ENCODE measurements around the gene RTL9. TPM values are rescaled to one million over a fixed set of nuclear protein-coding genes. Genes with fewer than 3 reads are reported as not detected.

RTL9 gene
- total RNA-seq (2012; rRNA removed), result 0.25 and 0.44 TPM in 2 replicates

DNA sequence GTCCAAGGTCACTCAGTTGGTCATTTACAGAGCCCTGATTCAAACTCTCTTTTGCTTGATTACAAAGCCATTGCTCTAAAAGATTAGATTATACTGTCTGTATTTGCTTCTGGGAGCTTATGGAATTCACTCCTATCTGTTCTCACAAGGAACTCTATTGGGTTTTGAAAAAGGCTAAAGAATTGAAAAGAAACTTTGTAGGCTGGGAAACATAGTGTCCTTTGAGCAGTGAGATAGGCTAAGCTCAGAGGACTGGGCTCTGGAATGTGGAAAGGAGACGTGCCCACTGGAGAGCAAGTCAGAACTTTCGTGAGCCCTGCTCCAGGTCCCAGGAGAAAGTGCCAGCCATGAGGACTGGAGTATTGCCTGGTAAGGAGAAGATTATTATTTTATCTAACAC, at the start of gene RTL9:
RTL9 (plus strand) TSS at position 301 of the 400 bp plus-strand sequence. CDS start 91,770 bp downstream, outside the sequence.
- Histone ChIP-seq H3K9me3 (replicated peaks; ENCODE audit: low read length) (no peaks in the 10 kb centered on the region), H3K4me2 (ENCODE audit: low read length) (no peak within 1 kb of the TSS), H3K27me3 (ENCODE audit: control insufficient read depth, insufficient read depth, low read length) (peaks cover 15% of the 10 kb centered on the region)

DNA sequence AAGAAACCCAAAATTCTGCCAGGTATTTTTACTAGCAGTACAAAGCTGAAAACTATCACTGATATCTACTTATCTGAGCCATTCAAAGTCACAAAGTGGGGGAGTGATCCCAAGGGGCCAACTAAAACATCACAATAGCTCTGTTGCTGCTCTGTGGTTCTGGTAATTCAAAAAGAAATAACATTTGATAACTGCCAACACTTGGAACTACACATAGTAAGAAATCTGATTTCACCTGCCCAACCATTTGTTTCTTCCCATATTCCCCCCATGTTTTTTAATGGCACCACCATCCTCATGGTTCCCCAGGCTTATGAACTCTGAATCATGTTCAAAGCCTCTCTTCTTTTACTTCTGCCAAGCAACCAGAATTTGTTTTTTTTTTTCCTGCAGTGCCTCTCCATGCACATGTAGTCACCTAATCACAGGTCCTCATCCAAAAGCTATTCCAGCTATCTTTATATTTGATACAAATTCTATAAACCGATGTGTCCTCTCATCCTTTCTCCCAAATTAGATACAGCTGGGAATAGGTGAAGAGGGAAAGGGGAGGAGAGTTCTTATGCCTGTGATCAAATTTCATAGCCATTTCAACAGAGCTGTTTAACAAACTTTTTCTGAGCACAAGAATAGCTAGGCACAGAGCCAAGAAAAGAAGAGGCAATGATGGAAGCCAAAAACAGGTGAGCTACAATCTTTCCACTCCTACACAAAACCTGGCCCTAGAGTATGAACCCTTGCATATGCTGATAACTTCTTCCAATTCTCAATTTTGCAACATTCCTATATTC, 48.5 kb upstream of the RTL9 start:
- no peaks in the 10 kb centered on the region for H3K9me3 ChIP-seq (replicated peaks; ENCODE audit: low read length)
- no peak overlapping the region for H3K4me2 ChIP-seq (ENCODE audit: low read length)
- H3K4me1 ChIP-seq (ENCODE audit: control insufficient read depth, insufficient read depth, low read length), result peaks cover 2% of the 10 kb centered on the region
- H3K9ac ChIP-seq (ENCODE audit: low read depth, low read length), result no peak overlapping the region
- no peaks in the 10 kb centered on the region for H3K36me3 ChIP-seq (ENCODE audit: insufficient read depth, low read length)
- no peaks in the 10 kb centered on the region for H3K27me3 ChIP-seq (ENCODE audit: control insufficient read depth, insufficient read depth, low read length)
- H3K4me3 ChIP-seq (ENCODE audit: low read length), result no peak overlapping the region

More for the DNA sequence above, at the start of gene RTL9:
- Histone ChIP-seq H3K4me3 (ENCODE audit: low read length) (no peak within 1 kb of the TSS), H3K9ac (ENCODE audit: low read depth, low read length) (no peak within 1 kb of the TSS), H3K4me1 (ENCODE audit: control insufficient read depth, insufficient read depth, low read length) (no peaks in the 10 kb centered on the region), H3K36me3 (ENCODE audit: insufficient read depth, low read length) (no peaks in the 10 kb centered on the region)

DNA sequence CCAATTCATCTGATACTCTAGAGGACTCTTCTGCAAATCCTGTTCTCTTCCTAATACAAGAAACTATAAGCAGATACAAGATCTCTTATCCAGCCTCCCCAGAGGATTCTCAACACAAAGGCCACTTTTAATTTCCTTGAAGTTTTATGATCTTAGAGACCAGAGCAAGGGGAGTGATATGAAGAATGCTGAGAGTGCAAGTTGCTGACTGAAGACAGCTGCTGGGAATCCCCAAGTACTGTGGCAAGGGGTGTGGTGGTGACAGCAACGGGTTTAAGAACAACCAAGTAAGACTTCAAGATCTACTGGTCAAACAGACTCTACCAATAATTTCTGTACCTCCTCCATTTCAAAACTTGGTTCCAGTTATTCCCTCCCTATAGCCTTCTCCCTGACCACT, 47.8 kb upstream of the RTL9 start:
- Histone ChIP-seq H3K9ac (ENCODE audit: low read depth, low read length) (no peak overlapping the region), H3K4me1 (ENCODE audit: control insufficient read depth, insufficient read depth, low read length) (peaks cover 4% of the 10 kb centered on the region), H3K4me2 (ENCODE audit: low read length) (no peak overlapping the region), H3K36me3 (ENCODE audit: insufficient read depth, low read length) (no peaks in the 10 kb centered on the region), H3K9me3 (replicated peaks; ENCODE audit: low read length) (no peaks in the 10 kb centered on the region), H3K4me3 (ENCODE audit: low read length) (no peak overlapping the region), H3K27me3 (ENCODE audit: control insufficient read depth, insufficient read depth, low read length) (no peaks in the 10 kb centered on the region)

DNA sequence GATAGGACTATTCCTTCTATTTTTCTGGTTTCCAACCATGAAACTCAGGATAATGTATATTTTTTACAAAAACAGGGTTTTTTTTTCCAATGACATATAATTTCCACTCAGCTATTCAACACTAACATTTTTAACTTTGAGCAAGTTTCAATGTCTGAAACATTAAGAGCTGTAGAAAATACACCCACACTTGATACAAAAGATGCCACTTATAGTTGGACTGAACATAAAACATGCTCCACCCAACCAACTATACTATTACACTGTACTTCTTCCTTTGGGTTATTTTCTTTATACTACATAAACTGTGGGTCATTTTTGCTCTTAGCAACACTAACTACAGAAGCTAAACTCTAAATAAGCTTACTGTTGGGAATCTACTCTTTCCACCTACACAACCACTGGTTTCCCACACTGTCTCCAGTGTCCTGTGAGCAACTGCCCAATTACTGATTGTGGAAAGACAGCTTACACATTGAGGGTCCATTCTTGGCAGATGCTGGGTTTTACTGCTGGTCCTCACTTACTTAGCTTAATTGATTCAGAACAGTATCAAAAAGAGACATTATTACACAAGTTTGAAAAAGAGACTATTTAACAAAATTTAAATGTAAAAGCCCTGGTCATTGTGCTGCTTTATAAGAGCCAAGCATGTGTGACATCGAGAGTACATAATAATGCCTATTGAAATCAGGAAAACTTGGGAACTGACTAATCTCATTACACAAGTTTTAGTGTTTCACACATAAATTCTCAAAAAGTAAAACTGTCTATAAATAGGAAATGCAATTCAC, 47.0 kb upstream of the RTL9 start:
- Histone ChIP-seq H3K4me3 (ENCODE audit: low read length) (no peak overlapping the region), H3K27me3 (ENCODE audit: control insufficient read depth, insufficient read depth, low read length) (no peaks in the 10 kb centered on the region), H3K9me3 (replicated peaks; ENCODE audit: low read length) (no peaks in the 10 kb centered on the region), H3K36me3 (ENCODE audit: insufficient read depth, low read length) (no peaks in the 10 kb centered on the region), H3K4me1 (ENCODE audit: control insufficient read depth, insufficient read depth, low read length) (peaks cover 4% of the 10 kb centered on the region), H3K4me2 (ENCODE audit: low read length) (no peak overlapping the region), H3K9ac (ENCODE audit: low read depth, low read length) (no peak overlapping the region)

DNA sequence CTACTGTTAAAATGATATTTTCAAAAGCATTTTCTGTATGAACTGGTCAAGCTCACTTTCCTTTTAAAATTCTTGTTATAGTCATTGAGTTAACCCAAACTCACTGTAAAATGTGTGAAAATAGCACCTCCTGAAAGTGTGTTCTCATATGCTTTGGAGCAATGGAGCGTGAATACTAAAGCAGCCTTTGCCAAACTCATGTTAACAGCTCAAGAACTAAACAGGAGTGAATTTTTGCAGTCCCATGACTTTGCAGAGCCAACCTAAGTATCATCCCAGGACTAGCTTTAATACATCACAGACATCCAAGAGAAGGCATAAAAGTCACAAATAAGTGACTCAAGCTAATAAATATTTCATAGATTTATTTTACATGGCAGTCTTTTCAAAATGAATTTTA, 43.1 kb upstream of the RTL9 start:
- Histone ChIP-seq H3K9me3 (replicated peaks; ENCODE audit: low read length) (no peaks in the 10 kb centered on the region), H3K4me1 (ENCODE audit: control insufficient read depth, insufficient read depth, low read length) (peaks cover 4% of the 10 kb centered on the region), H3K4me3 (ENCODE audit: low read length) (peak overlapping the region; percentile 86), H3K4me2 (ENCODE audit: low read length) (peak overlapping the region; percentile 94), H3K27me3 (ENCODE audit: control insufficient read depth, insufficient read depth, low read length) (no peaks in the 10 kb centered on the region), H3K36me3 (ENCODE audit: insufficient read depth, low read length) (no peaks in the 10 kb centered on the region), H3K9ac (ENCODE audit: low read depth, low read length) (peak overlapping the region; percentile 93)

DNA sequence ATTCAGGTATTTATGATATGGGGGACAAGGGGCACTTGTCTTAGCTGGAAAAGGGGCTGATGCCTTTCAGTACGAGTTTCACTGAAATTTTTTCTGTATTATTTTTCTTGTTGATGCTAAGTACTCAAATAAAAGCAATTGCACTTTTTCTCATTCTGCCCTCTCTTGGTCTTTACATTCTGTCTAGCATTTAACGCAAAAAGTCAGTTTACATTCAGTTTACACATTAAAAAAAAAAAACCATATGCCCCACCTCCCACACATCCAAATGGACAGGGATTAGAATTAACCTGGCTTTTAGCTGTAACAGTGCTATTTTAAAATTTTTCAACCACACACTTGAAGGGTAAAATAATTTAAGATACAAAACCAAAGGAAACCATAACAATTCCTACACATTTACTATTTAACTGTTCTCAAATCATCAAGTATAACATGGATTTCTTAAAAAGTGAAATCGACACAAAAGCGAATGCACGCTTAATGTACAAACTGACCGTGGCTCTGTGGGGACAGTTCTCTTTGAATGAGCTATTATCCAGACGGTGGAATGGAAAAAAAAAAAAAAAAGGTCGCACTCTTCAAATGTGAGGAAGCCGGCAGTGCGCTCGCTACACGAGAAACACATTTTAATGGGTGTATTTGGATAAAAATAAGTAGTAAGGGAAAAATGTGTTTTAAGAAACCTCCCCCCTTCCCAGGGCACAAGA, 42.1 kb upstream of the RTL9 start:
- Histone ChIP-seq H3K9me3 (replicated peaks; ENCODE audit: low read length) (no peaks in the 10 kb centered on the region), H3K4me2 (ENCODE audit: low read length) (peak overlapping the region; percentile 94), H3K9ac (ENCODE audit: low read depth, low read length) (peak overlapping the region; percentile 93), H3K4me3 (ENCODE audit: low read length) (peak overlapping the region; percentile 86), H3K36me3 (ENCODE audit: insufficient read depth, low read length) (no peaks in the 10 kb centered on the region), H3K27me3 (ENCODE audit: control insufficient read depth, insufficient read depth, low read length) (no peaks in the 10 kb centered on the region), H3K4me1 (ENCODE audit: control insufficient read depth, insufficient read depth, low read length) (peaks cover 4% of the 10 kb centered on the region)

DNA sequence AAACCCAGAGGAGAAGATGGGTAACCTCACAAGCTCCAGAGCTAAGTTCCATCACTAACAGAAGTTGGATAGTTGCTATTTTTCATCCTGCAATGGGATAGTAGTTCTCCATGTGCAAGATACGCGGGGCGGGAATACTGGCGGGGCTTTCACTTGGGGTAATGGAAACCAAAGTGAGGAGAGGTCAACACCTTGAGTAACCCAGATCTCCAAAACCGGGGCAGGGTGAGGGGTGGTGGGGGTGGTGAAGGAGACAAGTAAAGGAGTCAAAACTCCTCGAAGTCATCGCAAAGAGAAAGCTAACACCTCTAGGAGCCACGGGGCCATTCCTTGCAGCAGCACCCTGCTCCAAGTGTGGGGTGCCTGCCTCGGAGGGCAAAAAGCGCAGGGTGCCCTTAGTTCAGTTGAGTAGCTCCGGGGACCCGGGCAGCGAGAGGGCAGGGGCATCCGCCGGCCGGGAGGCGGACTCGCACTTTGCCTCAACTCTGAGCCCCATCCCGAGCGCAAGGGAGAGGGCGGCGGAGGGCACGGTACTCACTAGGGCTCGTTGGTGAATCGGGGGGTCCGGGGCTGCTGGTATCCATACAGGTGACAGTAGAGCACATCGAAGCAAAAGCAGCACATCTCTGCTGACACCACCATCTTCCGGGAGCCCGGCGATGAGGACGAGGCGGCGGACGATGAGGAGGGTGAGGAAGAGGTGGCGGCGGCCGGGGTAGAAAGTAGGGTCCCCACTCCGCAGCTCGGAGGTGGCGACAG, 41.4 kb upstream of the RTL9 start:
- peak overlapping the region; percentile 86 for H3K4me3 ChIP-seq (ENCODE audit: low read length)

DNA sequence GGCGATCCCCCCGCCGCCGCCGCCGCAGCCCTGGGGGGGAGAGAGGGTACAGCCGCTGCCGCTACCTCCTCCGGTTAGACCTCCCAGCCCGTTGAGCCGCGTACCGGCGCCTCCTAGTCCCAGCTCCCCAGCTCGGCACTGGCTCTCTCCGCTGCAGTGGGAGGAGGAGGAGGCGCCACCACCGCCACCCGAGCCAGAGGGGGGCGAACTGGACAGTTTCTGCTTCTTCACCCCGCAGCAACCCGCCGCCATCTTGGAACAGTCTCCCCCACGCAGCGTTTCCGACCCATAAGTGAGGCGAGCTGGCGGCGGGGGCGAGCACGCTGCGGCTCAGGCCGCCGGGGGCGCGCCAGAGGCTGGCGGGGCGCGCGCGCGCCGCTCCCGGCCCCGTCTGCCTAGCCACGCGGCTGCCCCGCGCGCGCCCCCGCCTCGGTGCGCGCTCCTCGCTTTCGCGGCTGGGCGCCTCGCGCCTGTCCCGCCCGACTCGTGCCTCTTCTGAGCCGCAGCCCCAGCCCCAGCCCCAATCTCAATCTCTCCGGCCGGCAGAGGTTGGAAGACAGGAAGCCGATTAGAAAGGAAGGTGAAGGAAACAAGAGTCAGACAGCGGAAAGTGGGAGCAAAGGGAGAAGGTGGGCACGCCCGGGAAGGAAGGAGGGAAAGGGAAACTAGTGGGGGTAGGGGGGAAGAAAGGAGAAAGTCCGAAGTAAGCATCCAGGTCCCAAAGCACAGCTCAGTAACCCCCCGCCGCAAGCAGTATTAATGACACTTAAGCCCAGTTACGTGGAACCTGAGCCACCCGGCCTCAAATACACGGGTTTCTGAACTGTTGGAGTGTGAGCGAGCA, 40.6 kb upstream of the RTL9 start, which contains the start of gene AMMECR1:
AMMECR1 (minus strand) TSS at position 266 of the 844 bp plus-strand sequence; CDS start at position 252, 14 bp downstream.
- peaks cover 2% of the 10 kb centered on the region for H3K27me3 ChIP-seq (ENCODE audit: control insufficient read depth, insufficient read depth, low read length)
- no peaks in the 10 kb centered on the region for H3K36me3 ChIP-seq (ENCODE audit: insufficient read depth, low read length)
- H3K9me3 ChIP-seq (replicated peaks; ENCODE audit: low read length), result no peaks in the 10 kb centered on the region
- H3K4me1 ChIP-seq (ENCODE audit: control insufficient read depth, insufficient read depth, low read length), result peaks cover 4% of the 10 kb centered on the region
- peak within 1 kb of the TSS; percentile 93 for H3K9ac ChIP-seq (ENCODE audit: low read depth, low read length)
- H3K4me3 ChIP-seq (ENCODE audit: low read length), result peak within 1 kb of the TSS; percentile 86
- H3K4me2 ChIP-seq (ENCODE audit: low read length), result peak within 1 kb of the TSS; percentile 94

More for the DNA sequence above, 41.4 kb upstream of the RTL9 start:
- Histone ChIP-seq H3K9ac (ENCODE audit: low read depth, low read length) (peak overlapping the region; percentile 93), H3K4me1 (ENCODE audit: control insufficient read depth, insufficient read depth, low read length) (peaks cover 4% of the 10 kb centered on the region), H3K27me3 (ENCODE audit: control insufficient read depth, insufficient read depth, low read length) (peaks cover 2% of the 10 kb centered on the region), H3K36me3 (ENCODE audit: insufficient read depth, low read length) (no peaks in the 10 kb centered on the region), H3K9me3 (replicated peaks; ENCODE audit: low read length) (no peaks in the 10 kb centered on the region), H3K4me2 (ENCODE audit: low read length) (peak overlapping the region; percentile 94)

DNA sequence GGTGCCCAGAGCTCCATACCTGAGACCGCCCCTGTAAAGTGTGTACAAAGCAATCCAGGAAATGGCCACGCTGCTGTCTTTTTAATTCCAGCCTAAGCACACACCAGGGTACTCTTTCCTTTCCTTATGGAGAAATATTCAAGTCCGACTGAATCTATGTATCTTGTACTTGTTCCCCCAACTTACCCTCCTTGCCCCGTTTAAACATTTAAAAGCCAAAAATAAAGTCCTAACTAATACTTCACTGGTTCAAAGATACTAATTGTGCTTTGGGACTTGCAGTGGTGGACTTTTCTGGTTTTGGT, 40.0 kb upstream of the RTL9 start:
- Histone ChIP-seq H3K9ac (ENCODE audit: low read depth, low read length) (peak overlapping the region; percentile 93), H3K27me3 (ENCODE audit: control insufficient read depth, insufficient read depth, low read length) (peaks cover 2% of the 10 kb centered on the region), H3K36me3 (ENCODE audit: insufficient read depth, low read length) (no peaks in the 10 kb centered on the region), H3K4me2 (ENCODE audit: low read length) (peak overlapping the region; percentile 94), H3K9me3 (replicated peaks; ENCODE audit: low read length) (no peaks in the 10 kb centered on the region), H3K4me1 (ENCODE audit: control insufficient read depth, insufficient read depth, low read length) (peaks cover 4% of the 10 kb centered on the region), H3K4me3 (ENCODE audit: low read length) (peak overlapping the region; percentile 86)

DNA sequence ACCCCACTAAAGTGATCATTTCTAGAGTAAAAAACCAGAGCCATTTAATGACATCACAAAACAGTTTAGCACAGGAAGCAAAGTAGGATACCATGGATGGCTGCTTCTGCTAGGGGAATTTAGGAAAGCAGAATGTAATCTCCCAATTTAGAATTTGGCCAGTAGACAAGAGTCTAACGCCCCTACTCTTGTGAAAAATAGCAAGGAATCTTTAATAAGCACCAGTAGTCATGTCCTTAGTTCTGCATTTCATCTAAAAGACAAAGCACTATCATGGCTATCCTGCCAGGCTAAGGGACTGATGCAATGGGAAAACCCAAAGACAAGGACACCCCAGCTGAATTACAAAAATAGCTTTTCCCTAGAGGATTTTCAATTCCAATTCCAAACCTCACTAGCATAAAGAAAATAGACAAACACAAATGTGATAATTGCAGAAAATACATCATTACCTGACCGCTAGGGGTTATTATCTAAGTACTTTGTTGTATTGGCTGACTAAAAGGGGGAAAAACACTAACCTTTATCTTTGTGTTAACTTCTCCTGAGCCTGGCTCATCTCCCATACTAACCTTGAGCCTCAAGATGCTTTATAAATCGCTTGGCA, 38.2 kb upstream of the RTL9 start:
- H3K9me3 ChIP-seq (replicated peaks; ENCODE audit: low read length), result no peaks in the 10 kb centered on the region
- H3K27me3 ChIP-seq (ENCODE audit: control insufficient read depth, insufficient read depth, low read length), result peaks cover 2% of the 10 kb centered on the region

More for the DNA sequence above, 38.2 kb upstream of the RTL9 start:
- Histone ChIP-seq H3K36me3 (ENCODE audit: insufficient read depth, low read length) (no peaks in the 10 kb centered on the region), H3K9ac (ENCODE audit: low read depth, low read length) (no peak overlapping the region), H3K4me3 (ENCODE audit: low read length) (no peak overlapping the region), H3K4me1 (ENCODE audit: control insufficient read depth, insufficient read depth, low read length) (no peaks in the 10 kb centered on the region), H3K4me2 (ENCODE audit: low read length) (no peak overlapping the region)

All from skeletal muscle satellite cell (primary cell).